Stimulated activated CD8-positive, alpha-beta memory T cell treated with anti-CD3 and anti-CD28 coated beads, Interleukin-15, amount 100 ng/mL, for 4 hours (primary cell): Measurements from ENCODE around the gene EVA1A.

Source experiments
- DNase-seq, 2 donors: peaks; one replicate each; pipeline ENCODE4 v3.0.0-alpha.2; 2020; ENCODE audit warnings: low read depth in 2 of 2

Gene EVA1A

DNA sequence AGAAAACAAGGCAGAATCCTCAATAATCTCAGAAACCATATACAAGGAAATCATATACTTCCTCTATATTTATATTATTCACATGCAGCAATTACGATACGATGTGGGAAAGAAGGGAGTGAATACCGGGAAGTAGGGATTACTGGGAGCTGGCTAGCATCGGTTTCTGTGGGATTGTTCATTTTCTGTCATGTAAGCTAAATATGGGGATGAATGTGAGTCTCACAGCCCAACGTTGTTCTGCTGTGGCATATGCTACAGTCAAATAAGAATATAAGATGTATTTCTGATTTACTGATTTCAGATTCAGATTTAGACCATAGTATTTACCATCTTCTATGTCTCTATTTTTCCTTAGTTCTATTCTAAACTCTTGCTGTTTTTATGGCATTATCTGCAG, 113.6 kb downstream of the EVA1A start:
- no peak for DNase-seq
